GM10266 (cell line): Measurements from ENCODE around the gene SUB1.
"Not testable (repeated sequence)": the region's sequence is repeated elsewhere in the genome, so short reads cannot be mapped to it uniquely, and the experiment has no call there.

Experiments
- DNase-seq: peaks from one replicate; pipeline ENCODE4 v3.0.0; 2012; ENCODE audit errors: extremely low spot score
- CTCF ChIP-seq: IDR thresholded peaks from 2 replicates; pipeline ENCODE4 v1.5.1; 2012; ENCODE audit warnings: mild to moderate bottlenecking, low read depth; ENCODE audit not compliant: control insufficient read depth, insufficient read depth; ENCODE audit errors: missing control alignments

Gene SUB1

GRCh38 chr5:32621256-32621655, 35.9 kb downstream of the SUB1 start:
- no peak for TF ChIP-seq CTCF
- DNase-seq, result no peak

- TF ChIP-seq CTCF, result no peak
- no peak for DNase-seq
Observed at GRCh38 chr5:32625106-32625505, 39.7 kb downstream of the SUB1 start.

- no peak for DNase-seq
- no peak for TF ChIP-seq CTCF
Observed at GRCh38 chr5:32625547-32625946, 40.2 kb downstream of the SUB1 start.

GRCh38 chr5:32627219-32627870, 42.0 kb downstream of the SUB1 start:
- DNase-seq, result no peak
- no peak for TF ChIP-seq CTCF

- DNase-seq, result no peak
- TF ChIP-seq CTCF, result no peak
Observed at GRCh38 chr5:32628049-32628844, 42.9 kb downstream of the SUB1 start.

- DNase-seq, result no peak
- no peak for TF ChIP-seq CTCF
Observed at GRCh38 chr5:32630867-32631491, 45.6 kb downstream of the SUB1 start.

- not testable (repeated sequence) for DNase-seq
Observed at GRCh38 chr5:32633017-32633416, 47.7 kb downstream of the SUB1 start.
